KG1 (cell line): ENCODE measurements around the gene BRCA1.

Experiments used
- DNase-seq: peaks from one replicate; lab custom pipeline; 2025; lab: John Stamatoyannopoulos, UW

Gene BRCA1

DNA sequence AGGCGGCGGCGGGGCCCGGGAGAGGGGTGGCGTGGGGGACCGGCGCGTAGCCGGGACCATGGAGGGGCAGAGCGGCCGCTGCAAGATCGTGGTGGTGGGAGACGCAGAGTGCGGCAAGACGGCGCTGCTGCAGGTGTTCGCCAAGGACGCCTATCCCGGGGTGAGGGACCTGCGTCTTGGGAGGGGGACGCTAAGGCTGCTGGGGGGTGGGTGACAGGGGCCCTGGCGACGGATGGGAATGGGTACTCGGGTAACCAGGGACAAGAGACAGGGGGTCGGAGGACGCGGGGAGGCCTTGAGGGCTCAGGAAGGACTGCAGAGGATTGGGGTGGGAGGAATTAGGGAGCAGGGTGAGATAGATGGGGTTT, 99.9 kb downstream of the BRCA1 start:
- DNase-seq = no peak

DNA sequence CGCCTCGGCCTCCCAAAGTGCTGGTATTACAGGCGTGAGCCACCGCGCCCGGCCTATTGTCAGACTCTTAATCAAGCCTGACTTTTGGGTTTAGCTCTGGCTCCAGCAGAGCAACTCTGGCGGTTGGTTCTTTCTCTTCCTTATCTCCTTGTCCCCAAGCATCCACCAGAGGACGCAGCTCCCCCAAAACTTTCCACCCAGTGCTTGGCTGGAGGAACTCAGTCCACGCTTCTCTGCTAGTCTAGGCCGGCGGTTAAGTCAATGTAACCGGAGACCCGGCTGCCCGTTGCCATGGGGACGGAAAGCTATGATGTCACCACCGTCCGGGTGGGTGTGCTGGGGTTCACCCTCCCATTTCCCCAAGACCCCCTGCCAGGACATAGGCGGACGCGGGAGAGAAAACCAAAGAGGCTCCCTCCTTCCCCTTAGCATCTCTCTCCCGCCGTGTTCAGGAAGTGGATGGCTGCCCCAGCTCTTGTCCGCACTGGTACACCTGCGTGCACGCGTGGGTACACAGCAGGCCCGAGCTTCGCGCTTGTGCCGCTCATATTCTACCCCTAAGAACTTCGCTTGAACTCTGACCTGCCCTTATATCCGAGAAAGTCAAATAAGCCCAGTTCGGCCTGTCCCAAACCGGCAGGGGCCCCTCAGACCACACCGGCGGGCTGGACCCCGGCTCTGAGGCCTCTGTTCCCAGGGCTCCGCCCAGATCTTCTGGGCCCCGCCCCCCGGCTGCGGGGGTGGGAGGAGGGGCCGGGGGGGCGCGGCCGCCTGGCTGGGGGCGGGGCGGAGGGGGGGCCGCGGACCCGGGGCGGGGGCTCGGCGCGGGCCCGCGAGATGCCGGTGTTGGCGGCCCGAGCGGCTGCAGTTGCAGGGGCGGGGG, 100.5 kb downstream of the BRCA1 start, which contains the start of gene RND2:
Gene RND2 (plus strand): TSS at position 825 of the 883 bp plus-strand sequence. CDS start 117 bp downstream, outside the sequence.
- DNase-seq = peak; percentile 66

DNA sequence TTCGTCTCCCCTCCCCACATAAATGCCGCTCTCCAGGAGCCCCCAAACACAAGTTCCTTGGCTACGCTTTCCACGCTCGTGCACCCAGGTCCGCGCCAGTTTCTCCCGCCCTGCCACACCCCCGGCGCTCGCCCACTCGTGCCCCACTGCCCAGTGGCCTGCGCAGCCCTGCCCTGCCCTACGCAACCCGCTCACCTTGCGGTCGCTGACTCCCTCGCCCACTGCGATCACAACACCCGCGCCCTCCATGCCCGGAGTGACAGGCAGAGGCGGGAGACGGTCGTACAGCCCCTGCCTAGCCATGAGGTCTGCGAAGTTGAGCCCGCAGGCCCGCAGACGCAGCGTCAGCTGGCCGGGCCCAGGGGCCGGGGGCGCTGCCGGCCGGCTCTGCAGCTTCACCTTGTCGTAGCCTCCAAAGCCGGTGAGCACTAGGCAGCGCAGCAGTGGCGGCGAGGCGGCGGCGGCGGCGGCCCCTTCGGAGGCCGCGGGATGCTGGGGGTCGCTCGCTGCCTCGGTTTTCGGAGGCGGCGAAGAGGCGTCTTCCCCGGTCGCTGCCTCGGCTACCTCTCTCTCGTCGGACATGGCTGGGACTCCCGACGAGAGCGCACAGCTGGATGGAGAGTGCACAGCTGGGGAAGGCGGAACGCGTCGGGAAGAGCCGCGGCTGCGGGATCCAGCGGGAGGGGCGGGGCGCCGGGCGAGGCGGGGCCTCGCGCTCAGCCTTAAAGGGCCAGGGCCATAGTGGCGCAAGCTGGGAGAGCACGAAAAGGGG, 103.2 kb downstream of the BRCA1 start, which contains the start of gene VAT1:
Gene VAT1 (minus strand): TSS at position 645 of the 772 bp plus-strand sequence. CDS start 63 bp downstream, at position 582.
- DNase-seq = peak; percentile 86

- no peak for DNase-seq
Measured at GRCh38 chr17:43020789-43021740, 104.1 kb downstream of the BRCA1 start.

DNA sequence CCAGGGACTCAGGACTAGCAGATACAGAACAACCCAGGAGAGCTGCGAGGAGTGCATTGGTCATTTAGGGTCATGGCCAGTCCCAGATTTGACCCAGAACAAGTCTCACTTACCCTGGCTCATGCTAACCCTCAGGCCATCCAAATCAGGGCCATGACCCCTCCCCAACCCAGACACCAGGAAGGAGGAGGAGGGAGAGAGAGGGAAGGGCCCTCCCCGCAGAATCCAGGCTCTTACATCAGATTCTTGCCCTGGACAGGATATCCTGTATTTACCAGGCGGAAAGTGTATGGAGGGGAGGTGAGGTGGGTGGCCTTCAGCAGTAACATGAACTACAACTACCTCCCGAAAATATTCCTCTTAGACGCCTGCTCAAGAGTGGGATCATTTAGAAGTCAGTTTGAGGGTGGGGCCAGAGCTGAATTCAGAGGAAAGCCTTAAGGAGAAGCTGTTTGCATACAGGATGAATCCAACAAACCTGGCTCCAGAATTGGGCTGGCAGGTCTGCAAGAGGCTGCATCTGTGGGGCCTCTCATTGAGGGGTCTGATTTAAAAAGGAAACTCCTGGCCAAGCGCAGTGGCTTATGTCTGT, 105.0 kb downstream of the BRCA1 start:
- no peak for DNase-seq

GRCh38 chr17:43019418-43019817, 105.7 kb downstream of the BRCA1 start:
- no peak for DNase-seq

GRCh38 chr17:43018932-43019331, 106.2 kb downstream of the BRCA1 start:
- no peak for DNase-seq

DNA sequence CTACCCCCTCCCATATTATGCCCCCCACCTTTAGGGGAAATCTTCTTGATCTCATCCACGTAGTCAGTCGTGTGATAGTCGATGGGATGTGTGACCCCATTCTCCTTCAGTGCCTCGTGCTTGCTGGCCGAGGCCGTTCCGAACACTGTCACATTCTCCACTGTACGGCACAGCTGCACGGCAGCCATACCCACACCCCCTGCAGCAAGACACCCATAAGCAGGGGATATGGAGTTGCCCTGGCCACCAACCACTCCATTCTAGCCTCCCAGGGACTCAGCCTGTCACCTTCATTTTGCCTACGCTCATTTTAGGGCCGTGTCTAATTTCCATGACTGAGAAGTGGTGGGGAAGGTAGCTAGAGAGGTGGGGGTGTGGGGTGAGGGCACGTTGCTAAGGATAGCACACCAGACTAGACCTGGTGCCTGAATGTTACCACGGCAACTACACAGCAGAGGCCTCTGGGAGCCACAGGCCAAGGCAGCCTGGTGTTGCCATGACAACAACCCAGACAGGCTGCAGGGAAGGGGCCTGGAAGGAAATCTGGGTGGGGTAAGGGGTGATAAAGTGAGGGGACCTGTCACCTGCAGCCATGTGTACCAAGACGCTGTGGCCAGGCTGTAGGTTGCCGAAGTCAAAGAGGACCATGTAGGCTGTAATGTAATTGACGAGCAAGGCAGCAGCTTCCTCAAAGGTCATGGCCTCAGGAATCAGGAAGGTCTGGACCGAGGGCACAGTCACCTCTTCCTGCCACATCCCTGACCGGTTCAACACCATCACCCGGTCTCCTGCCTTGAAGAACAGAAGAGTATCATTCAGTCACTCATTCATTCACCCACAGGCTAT, 106.9 kb downstream of the BRCA1 start:
- DNase-seq = no peak

DNA sequence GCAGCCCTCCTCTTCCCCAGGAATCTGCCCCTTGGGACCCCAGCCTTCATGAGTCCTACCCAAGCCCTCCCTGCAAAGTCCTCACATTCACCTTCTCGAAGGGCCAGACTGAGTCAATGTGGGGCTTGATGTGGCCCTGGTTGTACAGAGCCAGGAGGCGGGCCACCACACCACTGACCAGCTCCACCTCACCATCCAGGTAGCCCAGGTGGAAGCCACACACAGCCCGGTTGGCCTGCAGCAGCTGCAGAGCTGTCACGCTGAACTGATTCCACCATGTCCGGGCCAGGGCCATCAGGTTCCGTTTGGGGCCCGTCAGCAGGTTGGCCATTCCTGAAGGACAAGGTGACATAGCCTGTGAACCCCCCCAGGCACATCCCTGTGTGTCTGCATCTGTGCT, 108.9 kb downstream of the BRCA1 start:
- DNase-seq = no peak

DNA sequence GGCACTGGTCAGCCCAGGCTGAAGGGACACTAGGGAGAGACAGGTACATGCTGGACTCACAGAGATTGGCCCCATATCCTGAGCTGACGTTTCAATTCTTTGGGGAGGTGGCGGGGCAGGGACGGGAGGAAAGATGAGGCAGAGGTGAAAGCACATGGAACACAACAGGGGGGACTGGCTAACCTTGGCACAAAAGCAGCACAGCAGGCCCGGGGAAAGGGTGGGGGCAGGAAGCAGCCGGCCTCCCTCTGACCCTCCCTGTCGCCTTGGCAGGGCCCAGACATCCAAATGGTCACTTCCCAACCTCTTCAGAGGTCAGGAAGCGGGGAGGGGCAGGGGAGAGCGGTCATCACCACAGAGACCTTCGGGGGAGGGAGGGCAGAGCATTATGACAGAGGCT, 109.6 kb downstream of the BRCA1 start:
- no peak for DNase-seq

- no peak for DNase-seq
Measured at GRCh38 chr17:43014649-43015542, 110.3 kb downstream of the BRCA1 start.

DNA sequence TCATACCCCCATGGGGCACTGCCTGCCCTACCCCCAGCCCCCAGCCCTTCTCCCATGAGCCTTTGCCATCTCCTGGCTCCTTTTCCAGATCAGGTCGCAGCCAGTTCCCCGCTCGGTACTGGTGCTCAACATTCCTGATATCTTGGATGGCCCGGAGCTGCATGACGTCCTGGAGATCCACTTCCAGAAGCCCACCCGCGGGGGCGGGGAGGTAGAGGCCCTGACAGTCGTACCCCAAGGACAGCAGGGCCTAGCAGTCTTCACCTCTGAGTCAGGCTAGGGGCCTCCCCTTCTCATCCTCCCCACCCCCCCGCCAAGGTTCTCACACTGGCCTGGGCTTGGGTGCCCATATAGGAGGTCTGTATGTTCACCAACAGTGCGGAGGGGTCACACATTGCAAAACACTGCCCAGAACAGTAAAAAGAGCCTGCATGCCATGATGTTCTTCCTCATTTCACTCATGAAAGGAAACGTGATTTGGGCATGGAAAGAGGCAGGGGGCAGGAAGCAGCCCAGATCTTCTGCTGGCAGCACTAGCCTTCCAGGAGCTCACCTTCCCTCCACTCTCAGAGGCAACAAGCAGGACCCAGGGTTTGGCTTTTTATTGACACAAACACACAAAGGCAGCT, 111.0 kb downstream of the BRCA1 start:
- DNase-seq = no peak

- no peak for DNase-seq
Measured at GRCh38 chr17:43013296-43013695, 111.9 kb downstream of the BRCA1 start.

DNA sequence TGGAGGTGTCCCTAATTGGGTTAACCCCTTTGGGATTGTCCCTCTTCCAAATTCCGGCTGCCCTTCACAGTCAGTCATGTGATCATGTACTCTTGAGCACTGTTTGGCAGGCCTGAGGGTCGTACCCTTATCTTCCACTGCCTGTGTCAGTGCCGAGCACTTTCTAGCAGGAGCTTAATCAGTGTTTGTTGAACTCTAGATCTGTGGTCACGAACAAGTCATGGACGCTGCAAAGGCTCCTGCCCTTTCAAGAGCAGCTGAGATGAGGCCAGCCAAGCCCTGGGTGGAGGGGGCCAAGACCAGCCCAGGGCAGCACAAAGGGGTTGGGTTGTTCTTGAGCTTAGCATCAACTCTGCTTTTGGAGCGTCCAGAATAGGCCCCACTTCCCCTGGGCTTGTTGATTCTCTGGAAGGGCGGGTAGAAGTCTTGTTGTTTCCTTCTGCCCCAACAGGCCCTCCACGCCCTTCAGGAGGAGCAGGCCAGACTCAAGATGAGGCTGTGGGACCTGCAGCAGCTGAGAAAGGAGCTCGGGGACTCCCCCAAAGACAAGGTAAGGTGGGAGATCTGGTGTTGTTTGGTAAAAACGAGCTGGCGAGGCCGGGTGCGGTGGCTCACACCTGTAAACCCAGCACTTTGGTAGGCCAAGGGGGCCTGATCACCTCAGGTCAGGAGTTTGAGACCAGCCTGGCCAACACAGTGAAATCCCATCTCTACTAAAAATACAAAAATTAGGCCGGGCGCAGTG, 113.3 kb downstream of the BRCA1 start:
- no peak for DNase-seq

GRCh38 chr17:43010667-43011308, 114.4 kb downstream of the BRCA1 start:
- DNase-seq = no peak

DNA sequence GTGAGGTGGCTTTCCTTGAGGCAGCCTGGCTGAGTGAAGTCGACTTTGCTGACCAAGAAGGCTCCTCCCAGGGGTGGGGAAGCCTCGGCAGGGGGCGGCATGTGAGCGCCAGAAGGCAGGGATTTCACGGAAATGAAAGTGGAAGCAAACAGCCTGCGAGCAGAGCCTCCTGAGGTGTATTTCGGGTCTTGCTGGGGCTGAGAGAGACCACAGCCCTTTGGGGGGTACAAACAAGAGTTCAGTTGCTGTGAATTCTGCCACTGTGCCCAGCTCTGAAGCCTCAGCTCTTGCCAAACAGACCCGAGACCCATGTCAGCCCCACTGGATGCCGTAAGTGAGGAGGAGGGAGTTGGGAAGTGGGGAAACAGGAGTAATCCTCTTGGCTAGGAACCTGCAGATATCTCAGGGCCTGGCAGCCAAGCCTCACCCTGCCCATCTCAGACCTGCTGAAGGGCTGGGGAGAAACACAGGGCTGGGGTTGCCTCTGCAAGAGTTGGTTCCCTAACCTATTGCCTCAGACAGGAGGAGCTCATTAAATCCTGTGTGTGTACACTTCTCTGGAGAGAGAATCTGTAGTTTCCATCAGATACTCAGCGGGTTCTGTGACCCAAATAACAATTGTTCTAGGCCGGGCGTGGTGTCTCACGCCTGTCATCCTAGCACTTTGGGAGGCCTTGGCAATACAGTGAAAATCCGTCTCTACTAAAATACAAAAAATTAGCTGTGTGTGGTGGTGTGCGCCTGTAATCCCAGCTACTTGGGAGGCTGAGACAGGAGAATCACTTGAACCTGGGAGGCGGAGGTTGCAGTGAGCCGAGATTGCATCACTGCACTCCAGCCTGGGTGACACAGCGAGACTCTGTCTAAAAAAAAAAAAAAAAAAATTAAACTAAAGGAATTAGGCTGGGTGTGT, 118.3 kb downstream of the BRCA1 start, which contains the start of gene IFI35:
Gene IFI35 (plus strand): TSS at position 146 of the 913 bp plus-strand sequence. CDS start 164 bp downstream, at position 310.
- DNase-seq = peak; percentile 57
